H9 (cell line): ENCODE measurements around the gene ABCA10. TPM values are rescaled to one million over a fixed set of nuclear protein-coding genes. Genes with fewer than 3 reads are reported as not detected.

Source experiments
- DNase-seq: peaks from one replicate; pipeline ENCODE4 v3.0.0-alpha.2; 2017
- H2AFZ ChIP-seq: one replicate; pipeline ENCODE4 v1.6.1; 2013; ENCODE audit warnings: mild to moderate bottlenecking, low read length, control low read depth, moderate library complexity
- H2AK5ac ChIP-seq: 2 replicates; pipeline ENCODE4 v1.6.1; 2013; ENCODE audit warnings: low read length, control low read depth, mixed read lengths; ENCODE audit not compliant: insufficient read length
- H2BK120ac ChIP-seq: one replicate; pipeline ENCODE4 v1.6.1; 2013; ENCODE audit warnings: low read depth, mild to moderate bottlenecking, low read length, control low read depth, inconsistent platforms; ENCODE audit not compliant: poor library complexity, severe bottlenecking
- H2BK12ac ChIP-seq: 2 replicates; pipeline ENCODE4 v1.6.1; 2013; ENCODE audit warnings: low read length, control low read depth, mixed read lengths, low read depth; ENCODE audit not compliant: insufficient read length
- H2BK15ac ChIP-seq: 2 replicates; pipeline ENCODE4 v1.6.1; 2013; ENCODE audit warnings: low read depth, low read length, control low read depth
- H2BK20ac ChIP-seq: one replicate; pipeline ENCODE4 v1.6.1; 2013; ENCODE audit warnings: low read depth, mild to moderate bottlenecking, low read length, control low read depth, inconsistent platforms; ENCODE audit not compliant: poor library complexity, severe bottlenecking
- H2BK5ac ChIP-seq: 2 replicates; pipeline ENCODE4 v1.6.1; 2013; ENCODE audit warnings: low read length, control low read depth, mixed read lengths; ENCODE audit not compliant: insufficient read length
- H3K14ac ChIP-seq: 2 replicates; pipeline ENCODE4 v1.6.1; 2013; ENCODE audit warnings: low read length, control low read depth; ENCODE audit not compliant: insufficient read depth
- H3K18ac ChIP-seq: 2 replicates; pipeline ENCODE4 v1.6.1; 2013; ENCODE audit warnings: low read depth, mild to moderate bottlenecking, mixed read lengths, low read length, control low read depth; ENCODE audit not compliant: insufficient read length
- H3K23ac ChIP-seq: 2 replicates; pipeline ENCODE4 v1.6.1; 2013; ENCODE audit warnings: low read length, control low read depth, mixed read lengths, low read depth; ENCODE audit not compliant: insufficient read length
- H3K23me2 ChIP-seq: 2 replicates; pipeline ENCODE4 v1.6.1; 2013; ENCODE audit warnings: low read depth, mild to moderate bottlenecking, mixed read lengths, low read length, control low read depth; ENCODE audit not compliant: insufficient read length, poor library complexity, severe bottlenecking
- H3K27ac ChIP-seq: 2 replicates; pipeline ENCODE4 v1.5.1; 2013; ENCODE audit warnings: low read length, control low read depth, mixed read lengths, low read depth; ENCODE audit not compliant: insufficient read length
- H3K27me3 ChIP-seq: 2 replicates; pipeline ENCODE4 v1.6.1; 2013; ENCODE audit warnings: low read length, control low read depth, inconsistent platforms; ENCODE audit not compliant: insufficient read depth
- H3K4ac ChIP-seq: 2 replicates; pipeline ENCODE4 v1.6.1; 2013; ENCODE audit warnings: low read depth, mild to moderate bottlenecking, control low read depth, inconsistent platforms, low read length, moderate library complexity
- H3K4me1 ChIP-seq: 2 replicates; pipeline ENCODE4 v1.6.1; 2013; ENCODE audit warnings: low read length, control low read depth, inconsistent platforms; ENCODE audit not compliant: insufficient read depth
- H3K4me2 ChIP-seq: 2 replicates; pipeline ENCODE4 v1.6.1; 2013; ENCODE audit warnings: low read length, control low read depth, mixed read lengths; ENCODE audit not compliant: insufficient read length, insufficient read depth
- H3K56ac ChIP-seq: 2 replicates; pipeline ENCODE4 v1.6.1; 2013; ENCODE audit warnings: low read depth, mild to moderate bottlenecking, mixed read lengths, low read length, control low read depth; ENCODE audit not compliant: insufficient read length
- H3K79me1 ChIP-seq: 2 replicates; pipeline ENCODE4 v1.6.1; 2013; ENCODE audit warnings: low read depth, mild to moderate bottlenecking, moderate library complexity, low read length, control low read depth, inconsistent platforms; ENCODE audit not compliant: insufficient read depth, poor library complexity, severe bottlenecking
- H3K79me2 ChIP-seq: 2 replicates; pipeline ENCODE4 v1.6.1; 2013; ENCODE audit warnings: low read length, control low read depth, inconsistent platforms; ENCODE audit not compliant: insufficient read depth
- H3K9ac ChIP-seq: 2 replicates; pipeline ENCODE4 v1.6.1; 2013; ENCODE audit warnings: low read length, control low read depth, mixed read lengths; ENCODE audit not compliant: insufficient read length; ENCODE audit errors: extremely low read depth
- H3K9me3 ChIP-seq: one replicate; pipeline ENCODE4 v1.6.1; 2013; ENCODE audit warnings: low read depth, low read length, inconsistent platforms; ENCODE audit not compliant: control insufficient read depth
- H3T11ph ChIP-seq: one replicate; pipeline ENCODE4 v1.6.1; 2013; ENCODE audit warnings: mild to moderate bottlenecking, low read length, control low read depth, inconsistent platforms
- H4K20me1 ChIP-seq: one replicate; pipeline ENCODE4 v1.6.1; 2013; ENCODE audit not compliant: control insufficient read depth, insufficient read length, insufficient read depth
- H4K5ac ChIP-seq: 2 replicates; pipeline ENCODE4 v1.6.1; 2013; ENCODE audit warnings: low read depth, mild to moderate bottlenecking, mixed read lengths, low read length, control low read depth; ENCODE audit not compliant: insufficient read length
- H4K8ac ChIP-seq: replicated peaks from 2 replicates; pipeline ENCODE4 v1.6.1; 2013; ENCODE audit warnings: low read length, control low read depth, mixed read lengths, low read depth; ENCODE audit not compliant: insufficient read length
- H4K91ac ChIP-seq: 2 replicates; pipeline ENCODE4 v1.6.1; 2013; ENCODE audit warnings: low read depth, mild to moderate bottlenecking, moderate library complexity, mixed read lengths, low read length, control low read depth; ENCODE audit not compliant: insufficient read length
- H3K27ac Mint-ChIP-seq, 3 experiments: 2 replicates in 2 of 3; 3 replicates in 1 of 3; pipeline ENCODE4 v1.8.0; 2020 to 2021; ENCODE audit warnings: mixed read lengths in 3 of 3, mild to moderate bottlenecking in 1 of 3, moderate library complexity in 1 of 3
- H3K27me3 Mint-ChIP-seq: 2 replicates; pipeline ENCODE4 v1.8.0; 2021; ENCODE audit warnings: low read depth, mild to moderate bottlenecking, moderate library complexity, mixed read lengths
- H3K36me3 Mint-ChIP-seq, 3 experiments: 2 replicates in 2 of 3; 3 replicates in 1 of 3; pipeline ENCODE4 v1.8.0; 2020 to 2021; ENCODE audit warnings: low read depth in 3 of 3, mixed read lengths in 3 of 3; ENCODE audit not compliant: insufficient read depth in 1 of 3
- H3K4me1 Mint-ChIP-seq, 2 experiments: 2 replicates each; pipeline ENCODE4 v1.8.0; 2020; ENCODE audit warnings: mixed read lengths in 2 of 2
- H3K4me3 Mint-ChIP-seq, 2 experiments: 2 replicates in 1 of 2; 3 replicates in 1 of 2; pipeline ENCODE4 v1.8.0; 2020 to 2021; ENCODE audit warnings: mild to moderate bottlenecking in 2 of 2, mixed read lengths in 2 of 2, moderate library complexity in 1 of 2
- H3K9me3 Mint-ChIP-seq, 2 experiments: 2 replicates in 1 of 2; 3 replicates in 1 of 2; pipeline ENCODE4 v1.8.0; 2020; ENCODE audit warnings: mild to moderate bottlenecking in 2 of 2, mixed read lengths in 2 of 2, moderate library complexity in 1 of 2
- WGBS: extraction: QIAGEN DNeasy Blood & Tissue Kit; methylation state at CpG from one replicate; pipeline ENCODE4 v1.1.7; 2013; ENCODE audit warnings: missing lambda C conversion rate, low lambda C conversion rate, mixed read lengths; ENCODE audit not compliant: insufficient read length; ENCODE audit errors: extremely low coverage; 5-methylcytosine and 5-hydroxymethylcytosine counted together
- total RNA-seq: library from RNA; stranded (reverse); gene quantifications from 2 replicates; pipeline ENCODE4 v1.2.1, GENCODE V29; 2021
- TF ChIP-seq, protein P1 (sequence below): fragments of 200-600 bp; sonication (generic); conservative IDR thresholded peaks from 3 replicates; pipeline ENCODE4 v1.8.0; 2021; ENCODE audit warnings: antibody characterized with exemption, mild to moderate bottlenecking

Gene ABCA10
- total RNA-seq, 1 experiment from 2014 or later = not detected

DNA sequence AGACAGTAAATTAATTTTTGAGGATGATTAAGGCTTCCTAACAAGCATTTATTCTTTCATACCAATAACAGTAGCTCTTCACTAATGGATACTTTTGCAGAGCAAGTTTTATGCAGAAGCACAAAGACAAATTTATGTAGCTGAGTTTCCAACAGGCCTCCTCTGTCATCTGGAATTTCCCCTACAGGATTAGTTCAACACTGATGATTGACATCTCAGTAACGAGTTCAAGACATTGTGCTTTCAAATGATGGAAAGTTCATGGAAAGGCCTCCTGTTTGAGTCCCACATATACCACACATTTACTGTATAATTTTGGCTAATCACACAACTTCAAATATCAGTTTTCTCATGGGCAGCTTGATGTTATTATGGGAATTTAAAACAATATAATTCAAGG, 40.6 kb downstream of the ABCA10 start:
- Mint-ChIP-seq H3K4me1 (no peaks in the 10 kb centered on the region), H3K36me3 (no peaks in the 10 kb centered on the region), H3K27ac (no peak overlapping the region), H3K9me3 (no peaks in the 10 kb centered on the region), H3K27me3 (no peaks in the 10 kb centered on the region), H3K4me3 (no peak overlapping the region)
- Histone ChIP-seq H3K27ac (no peak overlapping the region), H4K20me1 (no peaks in the 10 kb centered on the region), H2AK5ac (no peak overlapping the region), H4K91ac (no peak overlapping the region), H3K4me1 (no peaks in the 10 kb centered on the region), H4K5ac (no peak overlapping the region), H2BK5ac (no peak overlapping the region), H2AFZ (no peak overlapping the region), H2BK15ac (no peak overlapping the region), H3K18ac (no peak overlapping the region), H3K79me1 (no peaks in the 10 kb centered on the region), H3K14ac (no peak overlapping the region), H3K79me2 (no peaks in the 10 kb centered on the region), H3K27me3 (no peaks in the 10 kb centered on the region), H3K56ac (no peak overlapping the region), H3T11ph (no peak overlapping the region), H2BK12ac (no peak overlapping the region), H2BK20ac (no peak overlapping the region), H2BK120ac (no peak overlapping the region), H3K9me3 (no peaks in the 10 kb centered on the region), H3K4ac (no peak overlapping the region), H3K23ac (no peak overlapping the region), H3K23me2 (no peaks in the 10 kb centered on the region), H3K9ac (no peak overlapping the region), H3K4me2 (no peak overlapping the region), H4K8ac (no peak overlapping the region)
- no CpG with 5 or more reads among the region's 1 CpG for WGBS
- no peak for DNase-seq
- TF ChIP-seq, protein P1, sequence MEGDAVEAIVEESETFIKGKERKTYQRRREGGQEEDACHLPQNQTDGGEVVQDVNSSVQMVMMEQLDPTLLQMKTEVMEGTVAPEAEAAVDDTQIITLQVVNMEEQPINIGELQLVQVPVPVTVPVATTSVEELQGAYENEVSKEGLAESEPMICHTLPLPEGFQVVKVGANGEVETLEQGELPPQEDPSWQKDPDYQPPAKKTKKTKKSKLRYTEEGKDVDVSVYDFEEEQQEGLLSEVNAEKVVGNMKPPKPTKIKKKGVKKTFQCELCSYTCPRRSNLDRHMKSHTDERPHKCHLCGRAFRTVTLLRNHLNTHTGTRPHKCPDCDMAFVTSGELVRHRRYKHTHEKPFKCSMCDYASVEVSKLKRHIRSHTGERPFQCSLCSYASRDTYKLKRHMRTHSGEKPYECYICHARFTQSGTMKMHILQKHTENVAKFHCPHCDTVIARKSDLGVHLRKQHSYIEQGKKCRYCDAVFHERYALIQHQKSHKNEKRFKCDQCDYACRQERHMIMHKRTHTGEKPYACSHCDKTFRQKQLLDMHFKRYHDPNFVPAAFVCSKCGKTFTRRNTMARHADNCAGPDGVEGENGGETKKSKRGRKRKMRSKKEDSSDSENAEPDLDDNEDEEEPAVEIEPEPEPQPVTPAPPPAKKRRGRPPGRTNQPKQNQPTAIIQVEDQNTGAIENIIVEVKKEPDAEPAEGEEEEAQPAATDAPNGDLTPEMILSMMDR = no peak
